Fibroblast of skin of left biceps (primary cell): ENCODE results near the gene NR1I2.

Experiments used
- DNase-seq, 2 experiments: peaks; one replicate each; pipeline ENCODE4 v3.0.0-alpha.2; 2013; ENCODE audit warnings: low read depth in 2 of 2

The NR1I2 gene

DNA sequence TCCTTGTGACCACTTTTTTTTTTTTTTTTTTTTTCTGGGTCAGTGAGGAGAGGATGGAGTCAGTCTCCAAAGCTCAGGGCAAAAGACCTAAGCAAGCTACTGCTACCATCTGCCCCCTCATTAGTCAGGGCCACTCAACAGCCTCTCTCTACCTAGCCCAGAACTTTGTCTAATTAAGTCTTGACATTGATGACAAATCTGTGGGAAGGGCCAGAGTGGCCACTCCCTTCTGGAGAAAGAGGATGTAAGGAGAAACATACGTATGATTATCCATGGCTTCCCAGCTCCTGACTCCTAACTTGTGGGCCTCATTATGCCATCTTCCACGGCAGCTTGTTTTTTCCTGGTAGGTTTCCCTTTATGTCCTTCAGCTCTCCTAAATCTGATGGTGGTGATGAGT, 37.9 kb downstream of the NR1I2 start:
- no peak for DNase-seq

DNA sequence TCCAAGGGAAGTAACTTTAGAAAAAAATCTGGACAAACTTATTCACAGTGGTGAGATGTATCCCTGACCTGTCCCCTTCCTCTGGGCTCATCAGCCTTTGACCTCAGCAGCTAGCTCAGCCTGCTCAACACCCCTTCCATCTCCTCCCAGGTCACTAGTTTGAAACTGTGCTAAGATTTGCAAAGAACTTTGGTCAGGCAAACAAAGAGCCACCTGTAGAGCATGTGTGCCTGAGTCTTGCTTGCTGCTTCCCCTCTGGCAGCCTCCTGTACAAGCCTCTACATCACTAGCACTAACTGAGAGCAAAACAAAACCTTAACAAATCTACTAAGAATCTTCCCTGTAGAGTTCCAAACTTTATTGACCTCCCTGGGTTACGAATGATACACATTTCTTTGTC, 43.9 kb downstream of the NR1I2 start:
- DNase-seq, result no peak

DNA sequence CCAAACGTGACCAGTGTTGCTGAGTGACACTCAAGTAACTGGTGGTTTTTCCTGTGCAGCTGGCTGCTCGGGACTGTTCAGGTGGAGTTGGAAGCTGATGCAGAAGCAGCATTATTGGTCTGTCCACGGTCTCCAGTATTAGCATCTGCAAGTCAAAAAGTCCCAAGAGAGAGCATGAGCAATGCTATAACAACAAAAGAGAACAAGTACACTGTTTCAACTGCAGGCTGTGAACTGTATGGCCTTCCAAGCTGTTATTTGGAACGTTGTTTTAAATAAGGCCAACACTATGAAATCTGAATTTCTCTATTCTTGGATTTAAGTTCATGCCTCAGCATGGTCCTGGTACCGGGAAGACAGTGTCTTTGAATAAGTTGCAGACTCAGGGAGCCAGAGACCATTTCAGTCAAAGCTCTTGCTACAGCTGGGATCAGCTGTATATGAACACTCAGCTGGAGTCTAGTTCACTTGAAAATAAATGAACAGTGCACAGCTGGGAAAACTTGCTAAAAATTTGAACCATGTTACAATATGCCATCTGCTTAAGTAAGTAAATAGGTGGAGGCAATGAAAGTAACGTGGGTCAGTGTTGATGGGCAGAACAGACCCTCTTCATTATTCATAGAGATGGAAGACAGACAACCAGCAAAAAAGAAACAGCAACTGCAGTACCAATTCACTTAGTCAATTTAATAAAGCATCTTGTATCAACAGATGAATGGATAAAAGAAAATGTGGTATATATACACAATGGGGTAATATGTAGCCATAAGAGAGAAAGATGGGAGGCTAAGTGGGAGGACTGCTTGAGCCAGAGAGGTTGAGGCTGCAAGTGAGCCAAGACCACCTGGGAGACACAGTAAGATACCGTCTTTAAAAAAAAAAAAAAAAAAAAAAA, 45.1 kb downstream of the NR1I2 start:
- DNase-seq, result no peak

DNA sequence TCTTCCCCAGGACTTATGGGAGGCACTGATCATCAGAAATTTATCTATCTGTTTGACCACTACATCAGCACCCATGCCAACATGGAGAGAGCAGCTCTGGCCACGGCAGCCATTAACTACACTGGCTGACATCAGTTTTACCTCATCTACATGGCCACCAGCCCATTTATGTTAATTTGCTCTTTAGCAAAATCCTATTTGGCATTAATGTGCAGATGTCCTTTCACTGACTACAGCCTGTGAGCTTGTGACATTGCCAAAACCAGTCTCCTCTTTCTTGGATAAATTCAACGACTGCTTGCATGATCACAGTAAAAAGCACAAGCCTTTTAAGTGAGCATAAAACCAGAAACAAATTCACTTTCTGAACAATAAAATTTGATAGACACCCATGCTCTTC, 47.5 kb downstream of the NR1I2 start:
- no peak for DNase-seq

DNA sequence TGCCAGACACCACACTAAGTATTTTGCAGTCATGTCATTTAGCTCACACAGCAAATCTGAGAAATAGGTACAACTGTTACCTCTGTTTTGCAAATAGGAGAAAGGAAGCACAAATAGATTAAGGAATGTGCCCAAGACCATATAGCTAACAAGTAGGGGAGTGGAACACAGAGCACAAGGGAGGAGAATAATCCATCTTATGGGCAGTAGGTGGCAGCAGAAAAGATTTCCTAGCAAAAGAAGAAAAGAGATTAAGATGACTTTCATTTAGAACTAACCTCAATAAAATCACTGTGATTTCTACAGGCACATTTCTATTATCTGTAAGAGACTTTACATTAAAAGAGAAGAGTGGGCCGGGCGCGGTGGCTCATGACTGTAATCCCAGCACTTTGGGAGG, 49.1 kb downstream of the NR1I2 start:
- DNase-seq, result no peak

DNA sequence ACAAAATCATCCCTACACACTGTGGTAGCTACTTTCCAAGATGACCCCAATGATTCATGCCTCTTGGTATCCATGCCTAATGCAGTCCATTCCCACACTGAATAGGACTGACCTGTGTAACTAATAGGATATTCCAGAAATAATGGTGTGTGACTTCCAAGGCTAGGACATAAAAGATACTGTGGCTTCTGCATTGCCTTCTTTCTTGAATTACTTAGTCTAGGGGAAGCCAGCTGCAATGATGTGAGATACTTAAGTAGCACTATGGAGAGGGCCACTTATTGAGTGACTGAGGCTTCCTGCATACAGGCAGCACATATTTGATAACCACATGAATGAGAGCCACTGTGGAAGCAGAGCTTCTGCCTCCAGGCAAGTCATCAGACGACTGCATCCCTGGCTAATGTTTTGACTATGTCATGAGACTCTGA, 50.1 kb downstream of the NR1I2 start:
- no peak for DNase-seq

DNA sequence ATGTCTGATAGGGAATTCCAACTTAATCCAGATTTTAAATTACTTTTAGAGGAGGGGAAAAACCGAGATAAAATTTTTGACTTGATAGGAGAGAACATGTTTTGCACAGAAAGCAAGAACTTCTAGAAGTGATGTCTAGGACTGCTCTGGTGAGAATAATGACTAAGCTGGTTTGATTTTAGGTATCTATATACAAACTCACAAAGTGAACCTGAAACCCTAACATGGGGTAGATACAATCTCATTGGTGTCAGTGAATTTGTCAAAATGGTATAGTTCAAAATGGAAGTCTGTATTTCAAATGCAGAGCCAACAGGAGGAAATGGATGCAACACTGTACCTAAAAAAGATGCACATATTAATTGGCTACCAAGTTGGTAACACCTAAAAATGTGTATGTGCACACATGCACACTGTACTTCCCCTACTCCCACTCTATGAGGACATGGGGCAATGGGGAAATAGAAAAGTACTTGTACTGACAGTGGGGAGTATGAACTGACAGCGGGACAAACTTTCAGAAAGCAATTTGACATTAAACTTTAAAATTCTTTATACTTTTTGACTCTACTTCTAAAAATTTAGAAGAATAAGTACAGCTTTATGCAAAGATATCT, 53.0 kb downstream of the NR1I2 start:
- no peak for DNase-seq

DNA sequence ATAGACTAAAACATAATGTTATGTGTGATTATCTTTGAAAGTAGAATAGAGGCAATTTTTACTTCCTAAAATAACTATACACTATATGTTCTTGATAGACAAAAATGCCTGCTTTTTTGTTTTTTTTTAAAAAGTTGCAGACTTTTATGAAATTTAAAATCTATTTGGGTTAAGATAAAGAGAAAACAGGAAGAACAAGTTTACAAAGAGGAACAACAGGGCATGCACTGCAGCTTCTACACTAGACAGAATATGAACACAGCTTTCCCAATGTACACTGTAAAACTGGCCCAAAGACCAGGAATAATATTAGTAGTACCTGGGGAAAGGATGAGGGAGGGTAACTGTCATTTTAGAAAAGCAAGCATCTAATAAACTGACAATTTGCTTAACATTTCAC, 53.7 kb downstream of the NR1I2 start:
- no peak for DNase-seq

DNA sequence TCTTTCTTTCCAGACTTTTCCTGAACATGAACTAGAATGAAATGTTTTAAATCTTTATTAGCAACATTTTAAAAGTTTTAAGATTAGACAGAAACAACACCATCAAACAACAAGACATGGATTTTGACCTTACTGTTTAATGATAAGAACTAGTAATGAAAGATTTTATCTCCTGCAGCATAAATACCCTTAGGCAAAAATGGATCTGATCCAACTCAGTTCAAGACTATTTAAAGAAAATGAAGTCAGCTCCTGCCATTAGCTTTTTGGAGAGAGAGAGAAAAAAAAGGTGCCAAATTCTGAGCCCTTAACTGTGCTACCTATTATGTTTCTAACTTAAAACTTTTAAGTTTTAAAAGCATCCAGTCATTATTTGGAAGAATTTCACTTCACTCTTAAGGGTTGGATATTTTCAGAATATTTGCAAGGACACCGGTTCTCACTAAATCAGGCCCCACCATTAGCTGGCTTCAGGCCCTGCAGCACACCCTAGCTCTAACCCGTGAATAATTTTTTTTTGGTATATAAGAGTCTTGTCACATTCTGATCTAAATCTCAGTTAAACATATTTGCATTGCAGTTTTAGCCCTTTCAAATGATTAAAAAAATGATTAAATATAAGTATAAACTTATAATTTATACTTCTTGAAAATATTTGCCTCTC, 60.0 kb downstream of the NR1I2 start:
- no peak for DNase-seq

DNA sequence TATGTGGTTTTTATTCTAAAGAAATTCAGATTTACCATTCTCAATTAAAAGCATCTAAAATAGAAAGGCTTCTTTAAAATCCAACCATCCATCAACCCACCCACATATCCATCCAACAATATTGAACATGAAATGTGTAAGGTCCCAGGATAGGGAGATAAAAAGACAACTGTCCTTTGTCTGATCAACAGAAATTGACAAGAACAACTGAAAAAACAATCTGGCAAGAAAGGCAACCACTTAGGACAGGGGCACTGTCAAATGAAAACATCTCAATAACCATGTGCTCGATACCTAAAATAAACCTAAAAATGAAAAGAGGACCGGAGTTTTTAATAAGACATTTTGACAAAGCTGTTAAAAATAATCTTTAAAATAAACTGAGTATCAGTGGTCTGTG, 67.2 kb downstream of the NR1I2 start:
- no peak for DNase-seq

DNA sequence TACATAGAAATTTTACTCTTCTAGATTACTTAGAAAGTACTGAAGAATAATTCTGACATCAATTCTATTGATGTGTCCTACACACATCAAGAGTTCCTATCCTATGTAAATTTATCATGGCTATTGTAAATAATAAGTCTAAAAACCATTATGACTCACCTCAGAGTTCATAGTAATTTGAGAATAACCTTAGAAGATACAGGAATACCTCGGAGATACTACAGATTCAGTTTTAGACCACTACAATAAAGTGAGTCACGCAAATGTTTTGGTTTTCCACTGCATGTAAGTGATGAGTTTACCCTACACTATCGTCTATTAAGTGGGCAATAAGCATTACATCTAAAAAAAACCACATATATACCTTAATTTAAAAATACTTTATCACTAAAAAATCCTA, 74.8 kb downstream of the NR1I2 start:
- no peak for DNase-seq

DNA sequence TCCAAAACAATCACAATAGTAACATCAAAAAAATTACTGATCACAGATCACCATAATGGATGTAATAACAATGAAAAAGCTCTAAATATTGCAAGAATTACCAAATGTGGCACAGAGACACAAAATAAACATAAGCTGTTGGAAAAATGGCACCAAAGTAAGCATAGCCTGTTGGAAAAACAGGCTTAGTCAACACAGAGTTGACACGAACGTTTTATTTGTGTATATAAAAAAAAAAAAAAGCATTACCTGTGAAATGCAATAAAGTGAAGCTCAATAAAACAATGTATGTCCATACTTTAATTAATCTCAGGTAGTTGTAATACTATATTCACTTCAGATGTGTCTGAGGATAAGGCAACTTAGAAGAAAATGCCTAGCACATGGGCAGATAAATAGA, 77.1 kb downstream of the NR1I2 start:
- no peak for DNase-seq

DNA sequence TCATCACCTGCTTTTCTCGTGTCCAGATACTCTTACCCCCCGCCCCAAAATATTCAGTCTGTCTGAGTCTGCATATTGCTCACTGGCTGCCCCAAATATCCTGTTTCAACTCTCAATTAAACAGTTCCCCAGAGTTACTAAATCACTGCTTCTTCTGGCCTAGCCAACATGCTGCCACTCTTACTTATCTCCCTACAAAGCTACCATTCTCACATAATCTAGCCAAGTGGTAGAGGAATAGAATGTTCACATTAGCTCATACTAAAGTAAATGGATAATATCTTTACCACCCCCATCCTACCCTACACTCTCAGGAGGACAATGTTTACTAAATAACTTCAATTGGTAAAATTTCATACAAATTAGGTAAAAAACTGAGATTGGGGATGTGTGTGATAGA, 77.8 kb downstream of the NR1I2 start:
- no peak for DNase-seq

DNA sequence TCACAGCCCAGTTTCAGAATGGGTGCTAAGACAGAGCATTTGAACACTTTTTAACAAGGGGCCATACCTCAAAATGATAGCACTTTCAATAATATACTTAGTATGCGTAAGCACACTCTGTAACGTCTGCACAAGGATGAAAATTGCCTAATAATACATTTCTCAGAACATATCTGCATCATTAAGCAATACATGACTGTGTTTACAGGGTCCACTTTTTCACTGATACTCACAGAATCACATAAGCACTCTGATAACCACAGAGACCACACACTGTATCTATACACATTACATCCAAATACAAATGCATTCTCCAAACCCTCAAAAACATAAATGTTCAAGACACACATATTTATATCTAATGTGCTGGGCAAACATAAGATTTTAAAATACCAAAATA, 79.8 kb downstream of the NR1I2 start:
- DNase-seq, result no peak

DNA sequence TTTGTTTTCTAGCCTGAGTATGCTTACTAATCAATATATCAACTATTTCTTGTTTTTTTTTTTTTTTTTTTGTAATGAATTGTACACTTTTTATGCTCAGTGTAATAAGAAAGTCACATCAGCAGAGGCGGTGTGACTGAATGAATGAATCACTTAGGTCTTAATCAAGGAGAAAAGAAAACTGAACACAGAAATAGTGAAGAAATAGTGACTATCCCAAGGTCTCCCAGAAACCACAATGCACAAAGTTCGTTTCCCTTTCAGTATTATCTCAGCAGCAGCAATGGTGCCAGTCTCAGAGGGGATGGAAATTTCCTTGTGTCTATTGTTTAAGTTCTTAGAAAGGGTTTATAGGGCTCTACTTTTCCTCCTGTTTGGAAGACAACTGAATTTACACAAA, 80.7 kb downstream of the NR1I2 start:
- DNase-seq, result no peak

DNA sequence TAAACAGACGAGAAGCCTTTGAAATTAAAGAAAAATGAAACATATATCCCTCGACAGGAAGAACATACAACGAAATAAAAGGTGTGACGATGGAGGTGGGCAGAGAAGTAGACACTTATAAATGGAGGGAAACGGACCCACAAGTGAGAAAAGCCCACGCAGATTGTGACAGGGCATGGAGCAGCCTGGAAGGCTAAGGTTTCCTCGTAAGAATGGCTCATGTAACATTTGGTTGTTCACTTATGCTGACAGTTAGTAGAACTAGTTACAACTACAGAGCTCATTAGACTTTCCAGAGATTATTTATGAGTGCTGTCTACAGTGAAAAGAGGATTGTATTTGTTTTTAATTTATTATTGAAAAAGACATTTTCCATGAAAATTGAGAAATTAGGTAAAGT, 82.6 kb downstream of the NR1I2 start:
- no peak for DNase-seq
